ENCODE data around the gene VILL.

DNA sequence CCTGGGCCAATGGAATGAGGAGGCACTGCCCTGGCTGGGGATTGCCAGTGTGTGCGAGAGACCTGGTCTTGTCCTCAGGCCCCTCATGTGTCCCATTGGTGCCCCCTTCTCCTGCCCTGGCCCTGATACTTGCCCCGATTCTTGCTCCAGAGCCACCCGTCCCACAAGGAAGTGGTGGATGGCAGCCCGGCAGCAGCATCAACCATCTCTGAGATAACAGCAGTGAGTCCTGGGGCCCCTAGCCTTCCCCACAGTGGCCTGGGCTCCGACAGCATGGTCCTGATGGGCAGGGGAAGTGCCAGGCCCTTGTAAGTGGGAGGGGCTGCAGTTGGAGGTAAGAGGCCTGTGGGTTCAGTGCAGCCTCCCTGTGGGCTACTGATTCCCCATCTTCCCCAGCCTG is 15.4 kb downstream of the VILL start:
- TF ChIP-seq POLR2AphosphoS5 (IDR thresholded peaks at IDR 0.05; ENCODE audit: low read depth, low read length), result no peak
- TF ChIP-seq, protein P1, sequence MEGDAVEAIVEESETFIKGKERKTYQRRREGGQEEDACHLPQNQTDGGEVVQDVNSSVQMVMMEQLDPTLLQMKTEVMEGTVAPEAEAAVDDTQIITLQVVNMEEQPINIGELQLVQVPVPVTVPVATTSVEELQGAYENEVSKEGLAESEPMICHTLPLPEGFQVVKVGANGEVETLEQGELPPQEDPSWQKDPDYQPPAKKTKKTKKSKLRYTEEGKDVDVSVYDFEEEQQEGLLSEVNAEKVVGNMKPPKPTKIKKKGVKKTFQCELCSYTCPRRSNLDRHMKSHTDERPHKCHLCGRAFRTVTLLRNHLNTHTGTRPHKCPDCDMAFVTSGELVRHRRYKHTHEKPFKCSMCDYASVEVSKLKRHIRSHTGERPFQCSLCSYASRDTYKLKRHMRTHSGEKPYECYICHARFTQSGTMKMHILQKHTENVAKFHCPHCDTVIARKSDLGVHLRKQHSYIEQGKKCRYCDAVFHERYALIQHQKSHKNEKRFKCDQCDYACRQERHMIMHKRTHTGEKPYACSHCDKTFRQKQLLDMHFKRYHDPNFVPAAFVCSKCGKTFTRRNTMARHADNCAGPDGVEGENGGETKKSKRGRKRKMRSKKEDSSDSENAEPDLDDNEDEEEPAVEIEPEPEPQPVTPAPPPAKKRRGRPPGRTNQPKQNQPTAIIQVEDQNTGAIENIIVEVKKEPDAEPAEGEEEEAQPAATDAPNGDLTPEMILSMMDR (IDR thresholded peaks at IDR 0.05), result no peak
- no peak for TF ChIP-seq TCF7L2 (IDR thresholded peaks at IDR 0.05; ENCODE audit: low read depth, low read length)

Data from Panc1 (cell line).